Measurements from ENCODE around the gene TAS2R40.
A peak's percentile ranks its signal among the peaks of the same experiment; 100 is the strongest.
"Not testable (repeated sequence)": the region's sequence is repeated elsewhere in the genome, so short reads cannot be mapped to it uniquely, and the experiment has no call there.

The TAS2R40 gene

GRCh38 chr7:143258831-143259230 lies 37.0 kb downstream of the TAS2R40 start:
- Mint-ChIP-seq H3K27me3 (no peaks in the 10 kb centered on the region), H3K27ac (ENCODE audit: low read depth) (peak overlapping the region; percentile 86), H3K9me3 (peaks cover 4% of the 10 kb centered on the region), H3K4me3 (peak overlapping the region; percentile 67), H3K4me1 (peaks cover 62% of the 10 kb centered on the region), H3K36me3 (ENCODE audit: insufficient read depth) (peaks cover 8% of the 10 kb centered on the region)
- ATAC-seq (replicated peaks; ENCODE audit: extremely low read depth, poor library complexity, severe bottlenecking) (no peak), DNase-seq (ENCODE audit: low spot score in 2 of 2) (no peak)

GRCh38 chr7:143259765-143260164 lies 37.9 kb downstream of the TAS2R40 start:
- Mint-ChIP-seq H3K27ac (ENCODE audit: low read depth) (peak overlapping the region; percentile 86), H3K4me3 (no peak overlapping the region), H3K9me3 (no peaks in the 10 kb centered on the region), H3K27me3 (no peaks in the 10 kb centered on the region), H3K4me1 (peaks cover 65% of the 10 kb centered on the region), H3K36me3 (ENCODE audit: insufficient read depth) (peaks cover 8% of the 10 kb centered on the region)
- DNase-seq (ENCODE audit: low spot score in 2 of 2) (no peak), ATAC-seq (replicated peaks; ENCODE audit: extremely low read depth, poor library complexity, severe bottlenecking) (no peak)

DNA sequence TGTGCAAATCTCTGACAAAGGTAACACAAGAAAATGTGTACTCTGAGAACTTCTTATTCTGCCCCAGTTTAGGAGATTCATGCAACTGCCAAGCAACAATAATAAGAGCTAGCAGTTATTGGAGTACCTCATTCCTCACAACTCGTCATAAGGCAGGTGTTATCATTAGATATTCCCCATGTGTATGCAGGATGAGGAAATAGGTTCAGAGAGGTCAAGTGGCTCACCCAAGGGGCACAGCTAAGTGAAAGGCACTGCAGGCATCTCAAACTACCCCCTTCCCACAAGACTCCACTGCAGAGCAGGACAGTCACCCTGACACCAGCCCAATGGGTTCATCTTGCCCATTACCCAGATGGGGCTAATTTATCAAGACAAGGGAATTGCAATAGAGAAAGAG lies 40.1 kb downstream of the TAS2R40 start:
- ATAC-seq (replicated peaks; ENCODE audit: extremely low read depth, poor library complexity, severe bottlenecking) = no peak
- H3K9me3 Mint-ChIP-seq = no peaks in the 10 kb centered on the region
- peaks cover 20% of the 10 kb centered on the region for H3K36me3 Mint-ChIP-seq (ENCODE audit: insufficient read depth)
- no peak for DNase-seq (ENCODE audit: low spot score in 2 of 2)
- peaks cover 55% of the 10 kb centered on the region for H3K4me1 Mint-ChIP-seq
- H3K27ac Mint-ChIP-seq (ENCODE audit: low read depth) = peak overlapping the region; percentile 97
- H3K27me3 Mint-ChIP-seq = no peaks in the 10 kb centered on the region
- peak overlapping the region; percentile 98 for H3K4me3 Mint-ChIP-seq

- H3K27me3 Mint-ChIP-seq = no peaks in the 10 kb centered on the region
- no peaks in the 10 kb centered on the region for H3K9me3 Mint-ChIP-seq
- peak within 1 kb of the TSS; percentile 98 for H3K4me3 Mint-ChIP-seq
- DNase-seq (ENCODE audit: low spot score in 2 of 2) = peak; percentile 42 to 51
- H3K27ac Mint-ChIP-seq (ENCODE audit: low read depth) = peak within 1 kb of the TSS; percentile 97
- H3K4me1 Mint-ChIP-seq = peaks cover 52% of the 10 kb centered on the region
- ATAC-seq (replicated peaks; ENCODE audit: extremely low read depth, poor library complexity, severe bottlenecking) = peak; percentile 93
- peaks cover 32% of the 10 kb centered on the region for H3K36me3 Mint-ChIP-seq (ENCODE audit: insufficient read depth)
Measured at GRCh38 chr7:143263266-143264195, 41.7 kb downstream of the TAS2R40 start, which contains the start of gene GSTK1. Gene GSTK1, plus strand, starts transcription at chr7:143263441. Its CDS starts 73 bp downstream, at chr7:143263514.

- not testable (repeated sequence) for DNase-seq (ENCODE audit: low spot score in 2 of 2); H3K9me3 Mint-ChIP-seq; H3K27me3 Mint-ChIP-seq; ATAC-seq (replicated peaks; ENCODE audit: extremely low read depth, poor library complexity, severe bottlenecking)
- H3K4me1 Mint-ChIP-seq = peaks cover 45% of the 10 kb centered on the region
- H3K4me3 Mint-ChIP-seq = peak overlapping the region; percentile 98
- peak overlapping the region; percentile 97 for H3K27ac Mint-ChIP-seq (ENCODE audit: low read depth)
- peaks cover 34% of the 10 kb centered on the region for H3K36me3 Mint-ChIP-seq (ENCODE audit: insufficient read depth)
Measured at GRCh38 chr7:143264196-143264568, 42.3 kb downstream of the TAS2R40 start.

- Mint-ChIP-seq H3K9me3 (no peaks in the 10 kb centered on the region), H3K4me1 (peaks cover 36% of the 10 kb centered on the region), H3K36me3 (ENCODE audit: insufficient read depth) (peaks cover 37% of the 10 kb centered on the region), H3K27ac (ENCODE audit: low read depth) (peak overlapping the region; percentile 97), H3K27me3 (no peaks in the 10 kb centered on the region), H3K4me3 (peak overlapping the region; percentile 98)
- DNase-seq (ENCODE audit: low spot score in 2 of 2) (no peak), ATAC-seq (replicated peaks; ENCODE audit: extremely low read depth, poor library complexity, severe bottlenecking) (no peak)
Measured at GRCh38 chr7:143265017-143265693, 43.3 kb downstream of the TAS2R40 start.

DNA sequence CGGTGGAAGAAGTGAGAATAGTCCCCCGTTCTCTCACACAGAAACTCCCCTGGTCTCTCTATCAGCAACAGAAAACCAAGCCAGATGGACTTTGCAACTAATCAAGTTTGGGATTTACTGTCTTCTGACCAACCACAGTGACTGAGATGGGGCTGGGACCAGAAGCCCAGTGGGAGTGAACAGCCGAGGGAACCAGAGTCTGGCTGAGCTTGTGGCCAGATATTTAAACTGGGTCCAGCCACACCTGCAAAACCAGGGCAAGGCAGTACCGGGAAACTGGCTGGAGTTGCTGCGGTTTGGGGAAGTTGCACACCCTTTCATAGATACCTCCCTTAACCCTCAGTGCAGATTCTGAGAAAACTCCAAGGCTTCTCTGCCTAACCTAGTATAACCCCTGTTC lies 47.4 kb downstream of the TAS2R40 start:
- no peak overlapping the region for H3K4me3 Mint-ChIP-seq
- no peak for ATAC-seq (replicated peaks; ENCODE audit: extremely low read depth, poor library complexity, severe bottlenecking)
- peaks cover 32% of the 10 kb centered on the region for H3K36me3 Mint-ChIP-seq (ENCODE audit: insufficient read depth)
- no peaks in the 10 kb centered on the region for H3K27me3 Mint-ChIP-seq
- no peaks in the 10 kb centered on the region for H3K9me3 Mint-ChIP-seq
- no peak for DNase-seq (ENCODE audit: low spot score in 2 of 2)
- no peak overlapping the region for H3K27ac Mint-ChIP-seq (ENCODE audit: low read depth)
- H3K4me1 Mint-ChIP-seq = peaks cover 20% of the 10 kb centered on the region

- Mint-ChIP-seq H3K27ac (ENCODE audit: low read depth) (peak overlapping the region; percentile 57), H3K36me3 (ENCODE audit: insufficient read depth) (peaks cover 21% of the 10 kb centered on the region), H3K27me3 (no peaks in the 10 kb centered on the region), H3K4me3 (no peak overlapping the region), H3K4me1 (peaks cover 6% of the 10 kb centered on the region), H3K9me3 (no peaks in the 10 kb centered on the region)
- no peak for DNase-seq (ENCODE audit: low spot score in 2 of 2)
- no peak for ATAC-seq (replicated peaks; ENCODE audit: extremely low read depth, poor library complexity, severe bottlenecking)
Measured at GRCh38 chr7:143271240-143271639, 49.4 kb downstream of the TAS2R40 start.

Measured in central memory CD8-positive, alpha-beta T cell (primary cell).